ENCODE data around the gene NGLY1. TPM values are rescaled to one million over a fixed set of nuclear protein-coding genes. Genes with fewer than 3 reads are reported as not detected.

NGLY1 gene
- total RNA-seq, 3 donors from 2014 or later, result 29.8 to 53.3 (median 41.0) TPM

GRCh38 chr3:25674670-25675069 is 108.6 kb downstream of the NGLY1 start:
- Histone ChIP-seq H3K4me1 (no peaks in the 10 kb centered on the region), H3K27ac (no peak overlapping the region), H3K4me3 (no peak overlapping the region), H3K36me3 (no peaks in the 10 kb centered on the region), H3K27me3 (no peaks in the 10 kb centered on the region), H3K9me3 (no peaks in the 10 kb centered on the region)
- no peak for DNase-seq (ENCODE audit: low spot score in 2 of 2)
- TF ChIP-seq CTCF (IDR thresholded peaks at IDR 0.05), result no peak
- TF ChIP-seq POLR2A (IDR thresholded peaks at IDR 0.05), result no peak
- intact Hi-C loops (cut with DNase I; ENCODE audit: low total_unique reads), result no loop called here

- Histone ChIP-seq H3K27ac (no peak overlapping the region), H3K9me3 (no peaks in the 10 kb centered on the region), H3K36me3 (no peaks in the 10 kb centered on the region), H3K4me1 (no peaks in the 10 kb centered on the region), H3K27me3 (no peaks in the 10 kb centered on the region), H3K4me3 (no peak overlapping the region)
- intact Hi-C loops (cut with DNase I; ENCODE audit: low total_unique reads), result no loop called here
- no peak for DNase-seq (ENCODE audit: low spot score in 2 of 2)
- TF ChIP-seq POLR2A (IDR thresholded peaks at IDR 0.05) (no peak), CTCF (IDR thresholded peaks at IDR 0.05) (no peak), POLR2AphosphoS5 (IDR thresholded peaks at IDR 0.05) (no peak)
Measured at GRCh38 chr3:25673738-25674298, 109.4 kb downstream of the NGLY1 start.

Other genes with a start within 250 kb of the NGLY1 start
- 100 to 1,000 TPM in 2 of 3 donors, 10 to 100 TPM in 1; 79.8 to 145 (median 125) TPM for gene TOP2B, start 118.5 kb downstream of the NGLY1 start, total RNA-seq
- gene OXSM, start 6.6 kb upstream of the NGLY1 start, total RNA-seq, result 1 to 10 TPM; 7.5 to 9.1 (median 8.5) TPM